Common myeloid progenitor, CD34-positive (primary cell): ENCODE results near the gene FFAR3.
A peak's percentile ranks its signal among the peaks of the same experiment; 100 is the strongest.

ENCODE experiments used
- CTCF ChIA-PET: fragments of 350-600 bp; sonication (Branson Sonifier 250); formaldehyde crosslinking; loops from one replicate; lab custom pipeline; 2021; ENCODE audit warnings: antibody characterized with exemption; lab: Charles Lee
- POLR2A ChIA-PET: fragments of 350-600 bp; sonication (Branson Sonifier 250); formaldehyde crosslinking; loops from one replicate; lab custom pipeline; 2021; ENCODE audit warnings: antibody characterized with exemption; lab: Charles Lee
- DNase-seq, 3 donors: peaks; one replicate each; pipeline versions ENCODE4 v3.0.0 to v3.0.0-alpha.2; 2013
- H3K27ac ChIP-seq, 2 experiments: 1 replicate in 1 of 2; 2 replicates in 1 of 2; pipeline ENCODE4 v1.7.0; 2013; ENCODE audit warnings: inconsistent platforms in 2 of 2, low read length in 2 of 2, mild to moderate bottlenecking in 2 of 2, low read depth in 1 of 2, moderate library complexity in 1 of 2; ENCODE audit not compliant: severe bottlenecking in 2 of 2, insufficient read depth in 1 of 2, poor library complexity in 1 of 2
- H3K27me3 ChIP-seq, 5 experiments: replicated peaks in 2 of 5; 1 replicate in 3 of 5; 2 replicates in 2 of 5; pipeline versions ENCODE4 v1.6.1 to v1.7.0; 2013; ENCODE audit warnings: low read length in 4 of 5, mild to moderate bottlenecking in 2 of 5, moderate library complexity in 2 of 5, inconsistent platforms in 1 of 5; ENCODE audit not compliant: insufficient read depth in 5 of 5, control insufficient read depth in 4 of 5
- H3K36me3 ChIP-seq, 4 experiments: 1 replicate in 2 of 4; 2 replicates in 2 of 4; pipeline versions ENCODE4 v1.6.1 to v1.7.0; 2013; ENCODE audit warnings: low read length in 3 of 4, control low read depth in 1 of 4, mild to moderate bottlenecking in 1 of 4; ENCODE audit not compliant: control insufficient read depth in 4 of 4, insufficient read depth in 4 of 4
- H3K4me1 ChIP-seq, 4 experiments: 1 replicate in 3 of 4; 2 replicates in 1 of 4; pipeline versions ENCODE4 v1.6.1 to v1.7.1; 2013; ENCODE audit warnings: low read length in 3 of 4, mild to moderate bottlenecking in 3 of 4, control low read depth in 1 of 4, inconsistent platforms in 1 of 4, moderate library complexity in 1 of 4; ENCODE audit not compliant: control insufficient read depth in 4 of 4, insufficient read depth in 4 of 4; ENCODE audit errors: control extremely low read depth in 1 of 4
- H3K4me3 ChIP-seq, 7 experiments: 1 replicate in 4 of 7; 2 replicates in 3 of 7; pipeline versions ENCODE4 v1.5.1 to v1.7.0; 2013; ENCODE audit warnings: mild to moderate bottlenecking in 7 of 7, low read length in 6 of 7, moderate library complexity in 6 of 7, inconsistent platforms in 2 of 7, low read depth in 2 of 7, control low read depth in 1 of 7; ENCODE audit not compliant: insufficient read depth in 4 of 7, control insufficient read depth in 1 of 7; ENCODE audit errors: extremely low read depth in 1 of 7
- H3K9me3 ChIP-seq, 5 experiments: 1 replicate in 4 of 5; 2 replicates in 1 of 5; pipeline versions ENCODE4 v1.6.1 to v1.7.1; 2013; ENCODE audit warnings: low read length in 4 of 5, mild to moderate bottlenecking in 2 of 5, inconsistent platforms in 1 of 5, low read depth in 1 of 5, moderate library complexity in 1 of 5; ENCODE audit not compliant: control insufficient read depth in 4 of 5, insufficient read depth in 2 of 5; ENCODE audit errors: control extremely low read depth in 1 of 5
- WGBS: methylation state at CpG from one replicate; pipeline ENCODE4 v1.1.5; 2013; ENCODE audit not compliant: insufficient coverage; 5-methylcytosine and 5-hydroxymethylcytosine counted together

The FFAR3 gene

GRCh38 chr19:35344511-35345031 is 13.7 kb upstream of the FFAR3 start:
- no peak overlapping the region for H3K4me3 ChIP-seq
- no peaks in the 10 kb centered on the region for H3K36me3 ChIP-seq
- ChIA-PET CTCF (interaction anchor here (1.2 to 1.4 kb wide), 4 partner anchors 9 to 53 kb away, joined by 3 read pairs; partner anchors contain the start of genes FFAR3 and MAG), POLR2A (no interaction called here)
- H3K9me3 ChIP-seq, result no peaks in the 10 kb centered on the region
- no peak overlapping the region for H3K27ac ChIP-seq
- H3K4me1 ChIP-seq, result peaks cover 8 to 47% (median 40%) of the 10 kb centered on the region in 4 experiments
- 90% methylated on average over 13 of the region's 17 CpGs for WGBS
- no peaks in the 10 kb centered on the region for H3K27me3 ChIP-seq
- DNase-seq, result no peak

GRCh38 chr19:35345671-35346111 is 12.6 kb upstream of the FFAR3 start:
- WGBS, result 95% methylated on average over 8 of the region's 11 CpGs
- Histone ChIP-seq H3K27ac (no peak overlapping the region), H3K36me3 (no peaks in the 10 kb centered on the region), H3K9me3 (no peaks in the 10 kb centered on the region), H3K4me1 (peaks cover 8 to 55% (median 43%) of the 10 kb centered on the region in 4 experiments), H3K27me3 (no peaks in the 10 kb centered on the region), H3K4me3 (no peak overlapping the region)
- ChIA-PET CTCF (interaction anchor here (1.2 to 1.4 kb wide), 4 partner anchors 10 to 146 kb away, joined by 3 read pairs; partner anchors contain the start of gene FFAR3), POLR2A (interaction anchor here (0.6 to 1.2 kb wide), 4 partner anchors 8 to 172 kb away, joined by 3 to 5 read pairs (median 4); no protein-coding TSS in a partner anchor)
- no peak for DNase-seq

DNA sequence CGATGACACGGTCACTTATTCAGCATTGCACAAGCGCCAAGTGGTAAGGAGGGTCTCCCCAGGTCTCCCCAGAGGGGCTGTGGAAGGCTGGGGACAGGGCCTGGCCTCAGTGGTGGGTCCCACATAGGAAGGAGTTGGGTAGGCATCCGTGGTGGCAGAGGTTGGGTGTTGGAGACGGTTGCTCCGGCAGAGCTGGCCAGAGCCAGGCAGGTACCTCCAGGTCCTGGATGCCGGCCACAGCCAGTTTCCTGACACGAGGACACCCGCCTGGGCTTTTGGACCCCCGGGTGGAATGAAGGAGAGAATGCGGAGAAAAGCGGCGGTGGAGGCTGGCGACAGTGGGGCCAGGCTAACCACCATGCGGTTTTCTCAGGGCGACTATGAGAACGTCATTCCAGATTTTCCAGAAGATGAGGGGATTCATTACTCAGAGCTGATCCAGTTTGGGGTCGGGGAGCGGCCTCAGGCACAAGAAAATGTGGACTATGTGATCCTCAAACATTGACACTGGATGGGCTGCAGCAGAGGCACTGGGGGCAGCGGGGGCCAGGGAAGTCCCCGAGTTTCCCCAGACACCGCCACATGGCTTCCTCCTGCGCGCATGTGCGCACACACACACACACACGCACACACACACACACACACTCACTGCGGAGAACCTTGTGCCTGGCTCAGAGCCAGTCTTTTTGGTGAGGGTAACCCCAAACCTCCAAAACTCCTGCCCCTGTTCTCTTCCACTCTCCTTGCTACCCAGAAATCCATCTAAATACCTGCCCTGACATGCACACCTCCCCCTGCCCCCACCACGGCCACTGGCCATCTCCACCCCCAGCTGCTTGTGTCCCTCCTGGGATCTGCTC is 11.8 kb upstream of the FFAR3 start:
- Histone ChIP-seq H3K4me3 (peak overlapping the region in 2 of 7 experiments; percentile 4 to 58), H3K4me1 (peaks cover 8 to 55% (median 43%) of the 10 kb centered on the region in 4 experiments), H3K36me3 (no peaks in the 10 kb centered on the region), H3K9me3 (no peaks in the 10 kb centered on the region), H3K27ac (peak overlapping the region; percentile 52 to 63), H3K27me3 (no peaks in the 10 kb centered on the region)
- WGBS, result 41% methylated on average over 28 of the region's 28 CpGs
- CTCF ChIA-PET, result interaction anchor here (1.2 to 1.6 kb wide), 6 partner anchors 12 to 146 kb away, joined by 3 to 6 read pairs (median 3); partner anchors contain the start of gene FFAR3
- POLR2A ChIA-PET, result interaction anchor here (1.2 to 1.4 kb wide), 2 partner anchors 12 to 14 kb away, joined by 3 read pairs; no protein-coding TSS in a partner anchor
- peak; percentile 74 to 93 (median 92) for DNase-seq

- WGBS, result 6% methylated on average over 18 of the region's 18 CpGs
- peak within 1 kb of the TSS; percentile 52 to 63 for H3K27ac ChIP-seq
- POLR2A ChIA-PET, result interaction anchor here (0.9 to 1.4 kb wide), 3 partner anchors 10 to 78 kb away, joined by 3 to 4 read pairs (median 3); partner anchors contain the start of gene USF2
- H3K9me3 ChIP-seq, result no peaks in the 10 kb centered on the region
- CTCF ChIA-PET, result interaction anchor here (0.6 to 11.6 kb wide), 8 partner anchors 11 to 163 kb away, joined by 3 to 118 read pairs (median 5); partner anchors contain the start of gene FFAR3
- H3K27me3 ChIP-seq, result no peaks in the 10 kb centered on the region
- H3K4me1 ChIP-seq, result peaks cover 8 to 55% (median 43%) of the 10 kb centered on the region in 4 experiments
- no peaks in the 10 kb centered on the region for H3K36me3 ChIP-seq
- peak; percentile 77 to 92 (median 91) for DNase-seq
- peak within 1 kb of the TSS in 3 of 7 experiments; percentile 42 to 58 (median 52) for H3K4me3 ChIP-seq
These were observed 10.9 kb upstream of the FFAR3 start, which contains the start of gene FFAR1 for GRCh38 chr19:35347171-35347929. FFAR1 (plus strand) TSS chr19:35347902; CDS start chr19:35351552, 3,650 bp downstream.

- ChIA-PET CTCF (interaction anchor here (0.6 to 11.6 kb wide), 8 partner anchors 10 to 163 kb away, joined by 3 to 118 read pairs (median 6); partner anchors contain the start of gene FFAR3), POLR2A (interaction anchor here (0.9 to 1.4 kb wide), 3 partner anchors 10 to 79 kb away, joined by 3 to 4 read pairs (median 3); partner anchors contain the start of gene USF2)
- H3K36me3 ChIP-seq, result no peaks in the 10 kb centered on the region
- WGBS, result 50% methylated on average over 5 of the region's 7 CpGs
- DNase-seq, result no peak
- peak overlapping the region in 1 of 2 experiments; percentile 63 for H3K27ac ChIP-seq
- no peaks in the 10 kb centered on the region for H3K27me3 ChIP-seq
- no peaks in the 10 kb centered on the region for H3K9me3 ChIP-seq
- H3K4me1 ChIP-seq, result peaks cover 8 to 60% (median 46%) of the 10 kb centered on the region in 4 experiments
- peak overlapping the region in 2 of 7 experiments; percentile 33 to 52 for H3K4me3 ChIP-seq
These were observed 10.3 kb upstream of the FFAR3 start for GRCh38 chr19:35347930-35348298.

GRCh38 chr19:35348911-35349611 is 9.2 kb upstream of the FFAR3 start:
- Histone ChIP-seq H3K27me3 (no peaks in the 10 kb centered on the region), H3K4me1 (peaks cover 8 to 62% (median 47%) of the 10 kb centered on the region in 4 experiments), H3K9me3 (no peaks in the 10 kb centered on the region), H3K4me3 (no peak overlapping the region), H3K27ac (no peak overlapping the region), H3K36me3 (no peaks in the 10 kb centered on the region)
- 96% methylated on average over 14 of the region's 18 CpGs for WGBS
- CTCF ChIA-PET, result interaction anchor here (1.0 to 11.6 kb wide), 5 partner anchors 9 to 148 kb away, joined by 4 to 118 read pairs (median 6); partner anchors contain the start of gene FFAR3
- DNase-seq, result no peak
- POLR2A ChIA-PET, result no interaction called here
